Thoracic aorta (tissue), 2 donors: ENCODE data around the gene SIRT2. TPM values are rescaled to one million over a fixed set of nuclear protein-coding genes. Genes with fewer than 3 reads are reported as not detected.

Experiments
- ATAC-seq: fragments of 150-250 bp; one replicate; pipeline ENCODE4 v1.8.0; 2017; ENCODE audit warnings: low read depth; ENCODE audit not compliant: insufficient number of reproducible peaks, low FRiP score
- DNase-seq: peaks from one replicate; pipeline ENCODE4 v3.0.0-alpha.2; 2020; ENCODE audit warnings: low spot score
- H3K27ac ChIP-seq, 2 donors: fragments of 200-600 bp; sonication (generic); 1 replicate in 1 of 2; 2 replicates in 1 of 2; pipeline ENCODE4 v1.5.1; 2016; ENCODE audit warnings: mild to moderate bottlenecking in 2 of 2, moderate library complexity in 2 of 2
- H3K27me3 ChIP-seq: fragments of 200-600 bp; sonication (generic); replicated peaks from 2 replicates; pipeline ENCODE4 v1.6.0; 2016; ENCODE audit warnings: mild to moderate bottlenecking; ENCODE audit not compliant: insufficient read depth
- H3K36me3 ChIP-seq: fragments of 200-600 bp; sonication (generic); one replicate; pipeline ENCODE4 v1.5.1; 2016
- H3K4me1 ChIP-seq, 2 donors: fragments of 200-600 bp; sonication (generic); 1 replicate in 1 of 2; 2 replicates in 1 of 2; pipeline versions ENCODE4 v1.5.1 to v1.6.0; 2016; ENCODE audit warnings: low read depth in 2 of 2, mild to moderate bottlenecking in 1 of 2; ENCODE audit not compliant: control insufficient read depth in 1 of 2
- H3K4me3 ChIP-seq: fragments of 200-600 bp; sonication (generic); 2 replicates; pipeline ENCODE4 v1.5.1; 2016; ENCODE audit warnings: mild to moderate bottlenecking
- H3K9me3 ChIP-seq: fragments of 200-600 bp; sonication (generic); 2 replicates; pipeline ENCODE4 v1.5.1; 2016
- total RNA-seq, 2 donors: library from RNA; depleted of rRNA; stranded (reverse); fragments of >200 nt; gene quantifications; one replicate each; pipeline versions ENCODE4 v1.1.0 to v1.2.3, GENCODE V29; 2016
- TF ChIP-seq, protein P1 (sequence below): fragments of 200-600 bp; sonication (generic); IDR thresholded peaks from one replicate; pipeline ENCODE4 v1.5.1; 2019; ENCODE audit warnings: antibody characterized with exemption

SIRT2 gene
- total RNA-seq, 2 donors from 2014 or later = 42.8 to 68.4 TPM

DNA sequence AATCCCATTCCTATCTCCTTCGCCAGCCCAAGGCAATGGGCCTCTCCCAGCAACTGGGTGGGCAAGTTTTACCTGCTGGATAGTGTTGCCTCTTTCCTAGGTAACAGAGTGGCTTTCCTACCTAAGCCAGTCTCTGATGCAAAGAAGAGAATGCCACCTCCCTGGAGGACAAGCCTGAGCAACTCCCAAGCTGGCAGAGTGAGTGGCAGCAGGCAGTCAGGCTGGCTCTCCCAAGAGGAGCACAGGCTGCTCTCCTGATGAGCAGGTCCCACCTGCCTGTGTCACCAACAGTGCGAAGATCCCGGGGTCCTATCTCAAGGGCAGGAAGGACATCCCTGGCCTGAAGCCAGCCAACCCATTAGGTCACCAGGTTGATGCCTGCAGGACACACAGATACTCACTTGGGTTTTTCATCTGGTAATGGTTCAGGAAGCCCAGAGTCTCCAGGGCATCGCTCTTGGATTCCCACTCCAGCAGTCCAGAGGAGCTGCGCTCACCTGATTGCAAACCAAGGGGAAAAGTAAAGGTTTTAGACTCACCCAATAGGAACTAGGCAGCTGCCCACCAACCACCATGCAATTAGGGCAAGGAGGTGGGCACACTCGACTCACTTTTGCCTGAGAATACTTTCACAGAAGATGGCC, 62.3 kb downstream of the SIRT2 start:
- H3K4me3 ChIP-seq = no peak overlapping the region
- H3K36me3 ChIP-seq = peaks cover 52% of the 10 kb centered on the region
- TF ChIP-seq, protein P1, sequence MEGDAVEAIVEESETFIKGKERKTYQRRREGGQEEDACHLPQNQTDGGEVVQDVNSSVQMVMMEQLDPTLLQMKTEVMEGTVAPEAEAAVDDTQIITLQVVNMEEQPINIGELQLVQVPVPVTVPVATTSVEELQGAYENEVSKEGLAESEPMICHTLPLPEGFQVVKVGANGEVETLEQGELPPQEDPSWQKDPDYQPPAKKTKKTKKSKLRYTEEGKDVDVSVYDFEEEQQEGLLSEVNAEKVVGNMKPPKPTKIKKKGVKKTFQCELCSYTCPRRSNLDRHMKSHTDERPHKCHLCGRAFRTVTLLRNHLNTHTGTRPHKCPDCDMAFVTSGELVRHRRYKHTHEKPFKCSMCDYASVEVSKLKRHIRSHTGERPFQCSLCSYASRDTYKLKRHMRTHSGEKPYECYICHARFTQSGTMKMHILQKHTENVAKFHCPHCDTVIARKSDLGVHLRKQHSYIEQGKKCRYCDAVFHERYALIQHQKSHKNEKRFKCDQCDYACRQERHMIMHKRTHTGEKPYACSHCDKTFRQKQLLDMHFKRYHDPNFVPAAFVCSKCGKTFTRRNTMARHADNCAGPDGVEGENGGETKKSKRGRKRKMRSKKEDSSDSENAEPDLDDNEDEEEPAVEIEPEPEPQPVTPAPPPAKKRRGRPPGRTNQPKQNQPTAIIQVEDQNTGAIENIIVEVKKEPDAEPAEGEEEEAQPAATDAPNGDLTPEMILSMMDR = no peak
- DNase-seq (no peak), ATAC-seq (no peak)
- no peaks in the 10 kb centered on the region for H3K27me3 ChIP-seq
- no peaks in the 10 kb centered on the region for H3K9me3 ChIP-seq
- H3K4me1 ChIP-seq = peaks cover 3 to 41% of the 10 kb centered on the region in 2 donors
- peak overlapping the region in 1 of 2 donors; percentile 18 for H3K27ac ChIP-seq

DNA sequence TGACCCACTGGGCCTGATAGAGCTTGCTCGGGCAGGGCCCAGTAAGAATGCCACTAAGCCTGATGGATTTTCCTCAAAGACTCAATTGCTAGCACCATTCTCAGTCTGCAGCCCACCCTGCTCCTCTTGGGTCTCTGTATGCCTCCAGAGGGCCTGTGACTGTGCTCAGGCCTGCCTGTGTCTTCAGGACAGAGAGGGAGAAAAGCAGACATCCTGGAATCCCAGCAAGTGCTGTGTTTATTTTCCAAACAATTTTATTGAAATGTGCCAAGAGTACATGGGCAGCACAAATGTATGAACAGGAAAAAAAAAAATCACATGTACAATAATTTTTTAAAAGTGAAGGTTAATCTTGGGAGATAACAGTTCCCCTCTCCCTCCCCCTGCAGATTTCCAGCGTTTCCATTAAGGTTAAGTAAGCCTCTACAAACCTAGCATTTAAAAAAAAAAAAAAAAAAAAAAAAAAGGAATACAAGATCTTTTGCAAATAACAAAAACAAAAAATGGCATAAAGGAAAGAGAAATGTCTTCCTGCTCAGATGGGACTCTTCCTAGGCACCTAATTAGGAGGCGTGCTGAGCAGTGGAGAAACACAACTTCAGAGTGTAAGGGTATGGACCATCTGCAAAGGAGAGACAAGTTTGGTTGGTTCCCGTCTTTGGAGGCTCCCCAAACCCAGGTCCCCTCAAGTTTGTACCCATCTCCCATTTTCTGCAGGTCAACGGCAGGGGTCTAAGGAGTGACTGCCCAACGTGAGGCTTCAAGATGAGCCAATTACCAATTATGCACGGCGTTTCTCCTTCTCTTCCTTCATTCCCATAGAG, 63.0 kb downstream of the SIRT2 start:
- no peaks in the 10 kb centered on the region for H3K27me3 ChIP-seq
- peaks cover 3 to 42% of the 10 kb centered on the region in 2 donors for H3K4me1 ChIP-seq
- ATAC-seq (no peak), DNase-seq (no peak)
- H3K27ac ChIP-seq = peak overlapping the region; percentile 62 to 71
- peaks cover 47% of the 10 kb centered on the region for H3K36me3 ChIP-seq
- TF ChIP-seq, protein P1 = no peak
- H3K4me3 ChIP-seq = no peak overlapping the region
- H3K9me3 ChIP-seq = no peaks in the 10 kb centered on the region

DNA sequence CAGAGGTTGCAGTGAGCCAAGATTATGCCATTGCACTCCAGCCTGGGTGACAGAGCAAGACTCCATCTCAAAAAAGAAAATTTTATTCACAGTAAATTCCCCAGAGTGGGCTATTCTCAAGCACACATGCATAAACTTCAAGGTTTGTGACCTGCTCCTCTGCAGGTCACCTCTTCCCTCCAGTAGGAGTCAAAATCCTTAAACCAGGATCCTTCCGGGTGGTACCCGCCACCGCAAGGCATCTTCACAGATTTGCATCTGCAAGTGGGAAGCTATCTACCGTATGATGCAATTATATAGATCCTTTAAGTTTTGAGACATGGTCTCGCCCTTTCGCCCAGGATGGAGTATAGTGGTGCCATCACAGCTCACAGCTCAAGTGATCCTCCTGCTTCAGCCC, 64.8 kb downstream of the SIRT2 start:
- ATAC-seq (no peak), DNase-seq (no peak)
- H3K4me3 ChIP-seq = no peak overlapping the region
- peak overlapping the region; percentile 62 to 71 for H3K27ac ChIP-seq
- TF ChIP-seq, protein P1 = no peak
- H3K27me3 ChIP-seq = no peaks in the 10 kb centered on the region
- peaks cover 6 to 57% of the 10 kb centered on the region in 2 donors for H3K4me1 ChIP-seq
- peaks cover 29% of the 10 kb centered on the region for H3K36me3 ChIP-seq
- H3K9me3 ChIP-seq = no peaks in the 10 kb centered on the region

DNA sequence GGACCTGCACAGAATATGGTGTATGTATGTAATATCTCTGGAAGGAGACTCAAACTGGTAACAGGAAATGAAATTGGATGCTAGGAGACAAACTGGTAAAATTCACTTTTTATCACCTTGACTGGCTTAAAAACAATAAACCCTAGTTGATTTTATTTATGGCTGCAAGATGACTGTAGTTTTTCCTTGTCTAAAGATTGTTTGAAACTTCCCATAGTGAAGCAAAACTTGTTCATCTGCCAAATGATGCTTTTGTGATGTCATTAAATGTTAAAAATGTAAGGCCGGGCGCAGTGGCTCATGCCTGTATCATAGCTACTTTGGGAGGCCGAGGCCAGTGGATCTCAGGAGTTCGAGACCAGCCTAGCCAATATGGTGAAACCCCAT, 65.3 kb downstream of the SIRT2 start:
- Histone ChIP-seq H3K4me3 (no peak overlapping the region), H3K27ac (peak overlapping the region; percentile 8 to 71), H3K9me3 (no peaks in the 10 kb centered on the region), H3K27me3 (no peaks in the 10 kb centered on the region), H3K4me1 (peaks cover 6 to 57% of the 10 kb centered on the region in 2 donors), H3K36me3 (peaks cover 24% of the 10 kb centered on the region)
- TF ChIP-seq, protein P1 = no peak
- no peak for DNase-seq
- no peak for ATAC-seq

DNA sequence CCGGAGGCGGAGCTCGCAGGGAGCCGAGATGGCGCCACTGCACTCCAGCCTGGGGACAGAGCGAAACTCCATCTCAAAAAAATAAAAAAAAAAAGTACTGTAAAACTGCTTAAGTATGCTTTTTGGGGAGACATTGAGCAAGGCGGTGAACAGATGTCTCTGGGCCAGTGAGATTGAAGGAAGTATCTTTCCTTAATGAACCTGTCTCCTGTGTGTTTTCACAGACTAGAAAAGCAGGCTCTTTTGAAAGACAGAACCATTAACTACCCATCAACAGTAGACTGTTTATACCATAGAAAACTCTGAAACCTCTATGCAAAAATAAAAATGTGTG, 66.4 kb downstream of the SIRT2 start:
- Histone ChIP-seq H3K27me3 (no peaks in the 10 kb centered on the region), H3K36me3 (peaks cover 14% of the 10 kb centered on the region), H3K9me3 (no peaks in the 10 kb centered on the region), H3K27ac (peak overlapping the region in 1 of 2 donors; percentile 63), H3K4me3 (no peak overlapping the region), H3K4me1 (peaks cover 6 to 57% of the 10 kb centered on the region in 2 donors)
- ATAC-seq (no peak), DNase-seq (no peak)
- TF ChIP-seq, protein P1 = no peak
